ENCODE results near the gene FOXK1. TPM values are rescaled to one million over a fixed set of nuclear protein-coding genes. Genes with fewer than 3 reads are reported as not detected.
A peak's percentile ranks its signal among the peaks of the same experiment; 100 is the strongest.

The FOXK1 gene
- total and polyA plus RNA-seq, 2 of the 13 experiments (the other 11 are each of a cell fraction or from before 2014, with no cell fraction given): 4.6 to 8.8 TPM

DNA sequence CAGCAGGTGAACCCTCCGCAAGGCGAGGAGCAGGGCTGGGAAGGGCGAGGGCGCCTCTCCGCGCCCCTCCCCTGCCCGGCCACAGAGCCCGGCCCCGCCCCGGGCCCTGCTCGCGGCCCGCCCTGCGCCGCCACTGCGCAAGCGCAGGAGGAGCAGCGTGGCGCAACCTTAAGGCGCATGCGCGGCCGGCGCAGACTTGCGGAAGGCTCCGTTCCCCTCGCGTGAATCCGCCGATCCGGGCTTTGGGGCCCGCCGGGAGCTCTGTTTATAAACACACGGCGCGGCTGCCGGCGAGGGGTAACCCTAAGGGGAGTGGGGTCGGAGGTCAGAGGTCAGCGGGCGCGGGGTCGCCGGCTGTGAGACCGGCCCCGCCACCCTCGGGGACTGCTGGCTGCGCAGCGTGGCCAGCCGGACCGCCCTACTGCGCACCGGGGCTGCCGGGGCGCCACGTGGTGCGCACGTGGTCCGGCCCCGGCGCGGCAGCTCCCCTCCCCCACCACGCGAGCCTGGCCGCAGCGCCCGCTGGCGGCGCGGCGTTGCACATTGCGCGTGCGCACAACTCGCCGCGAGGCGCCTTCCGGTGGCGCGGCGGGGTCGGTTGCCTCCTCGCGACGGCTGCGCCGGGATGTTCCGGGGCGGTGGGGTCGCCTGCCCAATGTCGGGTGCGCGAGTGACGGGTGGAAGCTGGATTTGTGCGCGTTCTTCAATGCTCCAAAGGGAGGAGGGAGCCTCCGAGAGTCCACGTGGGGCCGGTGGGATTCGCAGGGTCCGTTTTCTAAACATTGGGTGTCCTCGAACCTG is 40.2 kb upstream of the FOXK1 start (continued):
- TF ChIP-seq POLR2AphosphoS2 (IDR thresholded peaks at IDR 0.05; ENCODE audit: low read depth, low read length): no peak
- peak; percentile 89; the same call in 1 of the 2 replicates for TF ChIP-seq ZNF230 (CRISPR knock-in tag; IDR thresholded peaks at IDR 0.05)
- TF ChIP-seq ZSCAN12 (CRISPR knock-in tag; IDR thresholded peaks at IDR 0.05): peak; percentile 98
- peak; percentile 100 for TF ChIP-seq SALL2 (CRISPR knock-in tag; IDR thresholded peaks at IDR 0.05)
- TF ChIP-seq ZMYM4 (CRISPR knock-in tag; IDR thresholded peaks at IDR 0.05): peak; percentile 93
- no peak for TF ChIP-seq HOXA7 (CRISPR knock-in tag; IDR thresholded peaks at IDR 0.05)
- peak; percentile 76; the same call in 1 of the 2 replicates for TF ChIP-seq AKAP8 (CRISPR knock-in tag; IDR thresholded peaks at IDR 0.05)
- 0 out of 2 replicates have a peak, but pooled peaks have one; percentile 78 for TF ChIP-seq ZNF577 (CRISPR knock-in tag; IDR thresholded peaks at IDR 0.05; ENCODE audit: borderline replicate concordance, low read depth)
- peak; percentile 82; the same call in 1 of the 2 replicates for TF ChIP-seq ZNF263 (CRISPR knock-in tag; IDR thresholded peaks at IDR 0.05)
- TF ChIP-seq HDAC1 (CRISPR knock-in tag; IDR thresholded peaks at IDR 0.05): peak; percentile 62
- no peak for TF ChIP-seq TBP (CRISPR knock-in tag; IDR thresholded peaks at IDR 0.05)
- 0 out of 2 replicates have a peak, but pooled peaks have one; percentile 36 for TF ChIP-seq SNAPC2 (CRISPR knock-in tag; IDR thresholded peaks at IDR 0.05)
- TF ChIP-seq AHR (CRISPR knock-in tag; IDR thresholded peaks at IDR 0.05): no peak
- TF ChIP-seq, protein P1, sequence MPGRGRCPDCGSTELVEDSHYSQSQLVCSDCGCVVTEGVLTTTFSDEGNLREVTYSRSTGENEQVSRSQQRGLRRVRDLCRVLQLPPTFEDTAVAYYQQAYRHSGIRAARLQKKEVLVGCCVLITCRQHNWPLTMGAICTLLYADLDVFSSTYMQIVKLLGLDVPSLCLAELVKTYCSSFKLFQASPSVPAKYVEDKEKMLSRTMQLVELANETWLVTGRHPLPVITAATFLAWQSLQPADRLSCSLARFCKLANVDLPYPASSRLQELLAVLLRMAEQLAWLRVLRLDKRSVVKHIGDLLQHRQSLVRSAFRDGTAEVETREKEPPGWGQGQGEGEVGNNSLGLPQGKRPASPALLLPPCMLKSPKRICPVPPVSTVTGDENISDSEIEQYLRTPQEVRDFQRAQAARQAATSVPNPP (CRISPR knock-in tag; IDR thresholded peaks at IDR 0.05): peak; percentile 99
- TF ChIP-seq, protein P2, sequence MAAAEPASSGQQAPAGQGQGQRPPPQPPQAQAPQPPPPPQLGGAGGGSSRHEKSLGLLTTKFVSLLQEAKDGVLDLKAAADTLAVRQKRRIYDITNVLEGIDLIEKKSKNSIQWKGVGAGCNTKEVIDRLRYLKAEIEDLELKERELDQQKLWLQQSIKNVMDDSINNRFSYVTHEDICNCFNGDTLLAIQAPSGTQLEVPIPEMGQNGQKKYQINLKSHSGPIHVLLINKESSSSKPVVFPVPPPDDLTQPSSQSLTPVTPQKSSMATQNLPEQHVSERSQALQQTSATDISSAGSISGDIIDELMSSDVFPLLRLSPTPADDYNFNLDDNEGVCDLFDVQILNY (CRISPR knock-in tag; conservative IDR thresholded peaks at IDR 0.05): peak; percentile 34; the same call in 1 of the 2 replicates
- TF ChIP-seq, protein P3, sequence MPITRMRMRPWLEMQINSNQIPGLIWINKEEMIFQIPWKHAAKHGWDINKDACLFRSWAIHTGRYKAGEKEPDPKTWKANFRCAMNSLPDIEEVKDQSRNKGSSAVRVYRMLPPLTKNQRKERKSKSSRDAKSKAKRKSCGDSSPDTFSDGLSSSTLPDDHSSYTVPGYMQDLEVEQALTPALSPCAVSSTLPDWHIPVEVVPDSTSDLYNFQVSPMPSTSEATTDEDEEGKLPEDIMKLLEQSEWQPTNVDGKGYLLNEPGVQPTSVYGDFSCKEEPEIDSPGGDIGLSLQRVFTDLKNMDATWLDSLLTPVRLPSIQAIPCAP (CRISPR knock-in tag; IDR thresholded peaks at IDR 0.05; ENCODE audit: low read depth): 0 out of 2 replicates have a peak, but pooled peaks have one; percentile 83
- TF ChIP-seq CEBPB (IDR thresholded peaks at IDR 0.05; ENCODE audit: borderline replicate concordance, low read depth, low read length): peak; percentile 39; the same call in 1 of the 2 replicates
- TF ChIP-seq ZNF30 (CRISPR knock-in tag; IDR thresholded peaks at IDR 0.05): 0 out of 2 replicates have a peak, but pooled peaks have one; percentile 54
- TF ChIP-seq NCOA5 (CRISPR knock-in tag; IDR thresholded peaks at IDR 0.05): no peak
- TF ChIP-seq ZNF816 (CRISPR knock-in tag; IDR thresholded peaks at IDR 0.05; ENCODE audit: borderline replicate concordance): peak; percentile 50; the same call in 1 of the 2 replicates
- TF ChIP-seq GATAD1 (CRISPR knock-in tag; IDR thresholded peaks at IDR 0.05): peak; percentile 67
- TF ChIP-seq ZKSCAN1 (IDR thresholded peaks at IDR 0.05; ENCODE audit: low read length): peak; percentile 54; the same call in 1 of the 2 replicates
- TF ChIP-seq, protein P4, sequence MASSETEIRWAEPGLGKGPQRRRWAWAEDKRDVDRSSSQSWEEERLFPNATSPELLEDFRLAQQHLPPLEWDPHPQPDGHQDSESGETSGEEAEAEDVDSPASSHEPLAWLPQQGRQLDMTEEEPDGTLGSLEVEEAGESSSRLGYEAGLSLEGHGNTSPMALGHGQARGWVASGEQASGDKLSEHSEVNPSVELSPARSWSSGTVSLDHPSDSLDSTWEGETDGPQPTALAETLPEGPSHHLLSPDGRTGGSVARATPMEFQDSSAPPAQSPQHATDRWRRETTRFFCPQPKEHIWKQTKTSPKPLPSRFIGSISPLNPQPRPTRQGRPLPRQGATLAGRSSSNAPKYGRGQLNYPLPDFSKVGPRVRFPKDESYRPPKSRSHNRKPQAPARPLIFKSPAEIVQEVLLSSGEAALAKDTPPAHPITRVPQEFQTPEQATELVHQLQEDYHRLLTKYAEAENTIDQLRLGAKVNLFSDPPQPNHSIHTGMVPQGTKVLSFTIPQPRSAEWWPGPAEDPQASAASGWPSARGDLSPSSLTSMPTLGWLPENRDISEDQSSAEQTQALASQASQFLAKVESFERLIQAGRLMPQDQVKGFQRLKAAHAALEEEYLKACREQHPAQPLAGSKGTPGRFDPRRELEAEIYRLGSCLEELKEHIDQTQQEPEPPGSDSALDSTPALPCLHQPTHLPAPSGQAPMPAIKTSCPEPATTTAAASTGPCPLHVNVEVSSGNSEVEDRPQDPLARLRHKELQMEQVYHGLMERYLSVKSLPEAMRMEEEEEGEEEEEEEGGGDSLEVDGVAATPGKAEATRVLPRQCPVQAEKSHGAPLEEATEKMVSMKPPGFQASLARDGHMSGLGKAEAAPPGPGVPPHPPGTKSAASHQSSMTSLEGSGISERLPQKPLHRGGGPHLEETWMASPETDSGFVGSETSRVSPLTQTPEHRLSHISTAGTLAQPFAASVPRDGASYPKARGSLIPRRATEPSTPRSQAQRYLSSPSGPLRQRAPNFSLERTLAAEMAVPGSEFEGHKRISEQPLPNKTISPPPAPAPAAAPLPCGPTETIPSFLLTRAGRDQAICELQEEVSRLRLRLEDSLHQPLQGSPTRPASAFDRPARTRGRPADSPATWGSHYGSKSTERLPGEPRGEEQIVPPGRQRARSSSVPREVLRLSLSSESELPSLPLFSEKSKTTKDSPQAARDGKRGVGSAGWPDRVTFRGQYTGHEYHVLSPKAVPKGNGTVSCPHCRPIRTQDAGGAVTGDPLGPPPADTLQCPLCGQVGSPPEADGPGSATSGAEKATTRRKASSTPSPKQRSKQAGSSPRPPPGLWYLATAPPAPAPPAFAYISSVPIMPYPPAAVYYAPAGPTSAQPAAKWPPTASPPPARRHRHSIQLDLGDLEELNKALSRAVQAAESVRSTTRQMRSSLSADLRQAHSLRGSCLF (CRISPR knock-in tag; IDR thresholded peaks at IDR 0.05; ENCODE audit: borderline replicate concordance): no peak

All from HepG2 (cell line).